Measurements from ENCODE around the gene IKZF1.
A peak's percentile ranks its signal among the peaks of the same experiment; 100 is the strongest.

IKZF1 gene

DNA sequence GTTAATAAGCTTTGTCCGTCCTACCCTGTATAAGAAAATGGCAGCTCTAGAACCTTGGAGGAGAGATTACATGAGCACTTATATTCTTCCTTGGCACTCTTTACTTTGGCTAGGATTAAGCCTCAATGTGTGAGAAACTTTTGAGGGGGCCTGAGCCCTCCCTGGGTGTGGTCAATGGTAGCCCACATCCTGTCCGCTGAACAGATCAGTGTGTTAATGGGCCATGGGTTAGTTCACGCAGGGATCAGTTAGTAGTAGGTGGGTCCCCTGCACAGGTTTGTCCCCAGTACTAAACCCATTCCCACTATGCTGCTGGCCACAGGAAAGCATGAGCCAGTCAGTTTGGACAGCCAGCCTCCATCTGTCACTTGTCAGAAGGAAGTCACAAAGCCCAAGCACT lies 20.2 kb upstream of the IKZF1 start:
- no peak for DNase-seq

DNA sequence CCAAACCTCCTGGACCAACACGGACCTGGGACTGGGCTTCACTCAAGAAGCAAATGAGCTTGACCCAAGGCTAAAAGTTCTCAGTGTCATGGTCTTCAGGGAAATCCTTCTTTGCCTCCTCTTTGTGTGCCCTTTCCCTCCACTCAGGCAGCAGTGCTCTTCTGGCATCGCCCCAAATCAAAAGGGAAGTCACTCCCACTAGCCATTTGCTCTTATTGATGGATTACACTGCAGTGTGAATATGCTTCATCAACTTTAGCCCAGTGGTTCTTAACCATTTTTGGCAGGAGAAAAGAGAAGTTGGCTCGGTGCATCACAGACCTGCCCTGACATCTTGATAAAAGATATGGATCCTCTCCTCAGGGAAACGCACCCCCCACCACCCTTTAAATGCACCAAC lies 19.2 kb upstream of the IKZF1 start:
- no peak for DNase-seq

DNA sequence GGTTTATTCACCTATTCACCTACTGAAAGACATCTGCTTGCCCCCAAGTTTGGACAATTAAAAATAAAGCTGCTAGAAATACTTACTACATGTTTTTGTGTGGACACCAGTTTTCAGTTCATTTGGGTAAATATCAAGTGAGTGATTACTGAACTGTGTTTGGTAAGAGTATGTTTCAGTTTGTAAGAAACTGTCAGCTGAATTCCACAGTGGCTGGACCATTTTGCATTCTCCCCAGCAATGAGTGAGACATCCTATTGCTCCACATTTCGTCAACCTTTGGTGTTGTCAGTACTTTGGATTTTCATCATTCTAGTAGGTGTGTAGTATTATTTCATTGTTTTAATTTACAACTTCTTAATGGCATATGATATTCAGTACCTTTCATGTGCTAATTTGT lies 17.4 kb upstream of the IKZF1 start:
- no peak for DNase-seq

DNA sequence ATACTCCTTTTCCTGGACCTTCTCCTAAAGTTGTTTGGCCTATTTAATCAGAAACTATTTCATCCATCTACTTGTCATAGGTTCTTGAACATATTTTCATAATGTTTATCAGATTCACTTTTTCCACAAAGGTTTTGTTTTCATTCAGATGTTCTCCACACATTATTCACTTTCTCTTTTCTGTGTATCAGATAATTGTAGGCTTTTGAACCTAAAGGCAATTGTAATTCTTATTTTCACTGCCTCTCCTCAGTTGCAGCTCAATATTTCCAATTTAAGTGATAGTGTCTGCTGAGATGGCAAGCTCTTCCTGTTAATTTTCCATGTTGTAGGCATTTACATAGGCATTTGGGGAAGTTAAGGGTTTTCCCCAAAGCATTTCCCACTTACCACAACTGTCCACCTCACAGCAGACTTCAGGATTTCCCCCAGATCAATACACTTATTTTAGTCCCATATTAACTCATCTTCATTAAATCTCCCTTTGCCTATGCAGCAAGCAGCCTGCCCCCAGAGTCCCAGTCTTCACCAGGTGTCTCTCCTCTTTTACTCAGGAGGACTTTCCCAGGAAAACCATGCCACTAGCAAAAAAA lies 12.3 kb upstream of the IKZF1 start:
- DNase-seq = no peak

DNA sequence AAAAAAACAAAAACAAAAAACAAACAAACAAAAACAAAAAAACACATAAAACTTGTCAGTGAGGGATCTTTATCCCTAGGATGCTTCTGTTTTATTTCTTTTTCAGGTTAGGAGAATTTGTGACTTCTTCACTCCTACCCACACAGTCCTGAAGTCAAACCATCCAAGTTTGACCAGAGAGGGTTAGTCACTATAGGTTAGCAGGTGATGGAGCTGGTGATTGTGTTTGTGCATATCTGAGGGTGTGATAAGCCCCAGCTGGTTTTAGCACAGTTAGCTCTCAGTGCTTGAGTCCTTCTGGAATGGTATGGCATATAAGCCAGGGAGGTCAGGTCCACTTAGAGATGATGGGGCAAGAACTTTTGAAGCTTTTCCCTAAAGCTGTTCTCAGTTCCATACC lies 11.8 kb upstream of the IKZF1 start:
- no peak for DNase-seq

DNA sequence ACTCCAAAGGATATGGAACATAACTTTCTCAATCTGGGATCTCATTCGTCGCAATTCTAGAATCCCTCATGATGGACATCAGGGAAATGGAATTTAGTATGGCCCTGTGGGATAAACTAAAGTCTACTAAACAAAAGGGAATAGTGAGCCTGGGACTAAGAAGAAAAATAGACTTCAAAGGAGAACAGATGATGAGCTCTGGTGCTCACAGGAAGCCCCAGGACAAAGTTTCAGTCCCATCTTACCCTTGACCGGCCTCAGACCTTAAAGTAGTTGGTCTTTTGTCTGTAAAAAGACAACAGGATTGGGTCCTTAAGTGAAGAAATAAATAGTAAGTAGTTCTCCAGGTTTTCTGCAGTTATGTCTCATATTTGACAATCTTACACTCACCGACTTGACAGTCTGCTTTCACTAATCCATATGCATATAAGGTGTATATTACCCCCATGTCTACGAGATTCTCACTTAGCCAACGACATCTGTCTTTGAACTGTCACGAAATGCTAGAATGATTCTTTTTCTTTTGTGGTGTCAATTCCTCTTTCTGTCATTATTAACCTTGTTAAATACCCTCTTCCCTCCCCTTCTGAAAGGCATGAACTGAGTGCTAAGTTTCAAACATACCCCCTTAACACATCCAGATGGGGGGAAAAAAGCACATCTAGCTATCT lies 10.9 kb upstream of the IKZF1 start:
- DNase-seq = no peak

DNA sequence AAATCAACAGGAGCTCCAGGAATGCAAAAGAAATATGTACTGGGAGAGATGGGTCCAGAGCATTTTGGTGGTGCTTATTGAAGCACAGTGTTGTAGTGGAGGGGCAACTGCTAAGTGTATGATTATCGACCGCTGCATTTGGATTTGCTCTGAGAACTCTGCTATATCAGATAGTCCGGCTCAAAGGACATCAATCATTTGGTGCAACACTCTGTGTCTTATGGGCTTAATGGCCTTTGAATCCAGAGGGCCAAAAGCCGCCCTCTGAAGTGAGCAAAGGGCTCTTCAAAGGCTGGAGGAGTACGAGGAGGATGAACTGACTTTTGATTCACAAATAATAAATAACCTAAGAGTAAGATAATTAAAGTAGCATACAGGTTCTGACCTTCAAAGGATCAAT lies 9.4 kb upstream of the IKZF1 start:
- no peak for DNase-seq

DNA sequence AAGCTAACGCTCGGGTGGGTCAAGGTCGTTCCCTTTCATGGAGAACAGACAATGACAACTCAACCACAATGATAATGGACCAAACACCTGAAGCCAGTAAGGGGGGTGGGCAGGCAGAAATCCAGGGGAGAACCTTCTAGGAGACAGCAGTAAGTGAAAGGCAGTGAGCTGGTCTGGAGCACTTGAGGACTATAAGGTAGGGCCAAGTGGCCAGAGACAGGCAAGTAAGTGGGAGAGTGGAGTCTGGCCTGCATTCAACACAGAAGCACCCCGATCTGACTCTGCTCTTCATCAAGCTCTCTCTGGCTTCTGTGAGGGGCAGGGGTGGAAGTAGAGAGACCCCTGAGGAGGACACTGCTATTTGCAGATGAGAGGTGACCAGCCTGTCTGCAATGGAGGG lies 7.7 kb upstream of the IKZF1 start:
- DNase-seq = no peak

DNA sequence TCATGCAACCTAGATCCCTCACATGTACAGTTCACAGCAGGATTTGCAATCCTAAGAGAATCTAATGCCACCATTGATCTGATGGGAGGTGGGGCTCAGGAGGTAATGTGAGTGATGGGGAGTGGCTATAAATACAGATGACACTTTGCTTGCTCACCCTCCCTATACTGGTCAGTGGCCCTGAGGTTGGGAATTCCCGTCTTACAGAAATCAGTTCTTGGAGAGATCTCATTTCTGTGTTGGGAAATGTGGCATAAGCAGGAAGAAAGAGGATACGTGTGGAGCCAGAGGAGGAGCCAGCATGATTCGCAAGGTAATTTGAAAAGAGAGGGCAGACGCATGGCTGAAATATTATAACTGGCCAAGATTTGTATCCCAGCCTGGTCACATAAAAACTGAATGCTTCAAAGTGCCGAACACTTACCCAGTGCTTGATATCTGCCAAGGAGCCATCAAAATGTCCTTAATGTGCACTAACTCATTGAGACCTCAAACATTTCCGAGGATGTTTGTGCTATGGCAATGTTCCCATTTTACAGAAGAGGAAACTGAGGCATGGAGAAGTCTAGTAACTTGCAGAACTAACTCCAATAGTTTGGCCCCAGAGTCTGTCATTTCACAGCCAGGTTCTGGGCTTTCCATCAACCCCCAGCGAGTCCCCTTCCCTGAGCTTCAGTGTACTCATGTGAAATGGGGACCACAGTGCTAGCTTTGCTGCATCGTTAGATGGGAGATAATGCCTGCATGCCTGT lies 5.5 kb upstream of the IKZF1 start:
- no peak for DNase-seq

DNA sequence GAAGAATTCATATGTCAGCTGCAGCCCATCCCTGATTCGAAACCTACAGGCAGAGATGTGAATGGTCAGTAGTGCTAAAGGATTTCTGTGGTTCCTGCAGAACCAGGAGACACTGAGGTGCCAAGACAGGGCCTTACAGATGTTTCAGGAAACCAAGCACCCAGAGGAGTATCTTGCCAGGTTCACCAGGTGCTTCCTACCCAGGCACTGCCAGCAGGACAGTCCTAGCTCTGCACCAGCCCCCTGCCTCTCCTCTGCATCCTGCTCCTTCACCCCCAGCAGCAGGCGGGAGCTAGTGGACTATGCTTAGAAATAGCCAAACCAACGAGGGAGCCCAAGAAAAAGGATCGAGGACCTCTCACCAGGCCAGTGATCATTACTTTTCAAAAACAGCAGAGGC lies 4.2 kb upstream of the IKZF1 start:
- DNase-seq = no peak

DNA sequence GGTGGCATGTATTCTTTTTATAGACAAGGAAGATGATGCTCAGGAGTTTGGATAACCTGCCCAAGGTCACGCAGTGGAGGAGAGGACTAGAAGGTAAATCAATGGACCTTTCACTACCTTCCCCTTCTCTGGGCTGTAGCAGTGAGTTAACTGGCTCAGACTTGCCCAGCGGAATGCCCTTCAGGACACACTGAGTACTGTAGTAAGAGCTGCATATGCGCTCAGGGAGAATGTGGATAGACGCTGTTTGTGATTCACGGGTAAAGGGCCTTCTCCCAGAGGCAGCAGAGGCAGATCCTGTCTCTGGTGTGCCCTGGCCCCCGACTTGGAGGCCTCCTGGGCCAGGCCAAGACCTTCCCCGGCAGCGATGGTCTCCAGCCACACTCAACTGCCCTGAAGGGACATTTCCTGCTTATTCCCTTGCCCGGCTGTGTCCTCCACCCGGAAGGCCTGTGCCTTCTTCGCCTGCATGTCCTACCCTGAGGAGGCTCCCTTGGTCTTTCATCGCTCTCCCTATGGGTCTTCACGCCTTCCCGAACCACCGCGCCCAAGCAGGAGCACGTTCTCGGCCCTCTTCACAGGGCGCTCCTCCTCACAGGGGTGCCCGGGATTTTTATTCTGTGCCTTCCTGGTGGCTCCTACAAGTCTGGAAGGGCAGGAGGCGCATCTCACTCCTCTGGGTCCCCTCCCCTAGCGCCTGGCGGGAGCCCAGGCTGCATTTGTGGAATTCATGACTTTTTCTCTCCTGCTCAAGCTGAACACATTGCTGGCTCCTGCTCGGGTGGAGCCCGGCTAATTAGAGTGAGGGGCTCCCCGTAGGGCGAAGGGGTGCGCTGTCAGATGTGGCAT lies 1.8 kb upstream of the IKZF1 start:
- no peak for DNase-seq

DNA sequence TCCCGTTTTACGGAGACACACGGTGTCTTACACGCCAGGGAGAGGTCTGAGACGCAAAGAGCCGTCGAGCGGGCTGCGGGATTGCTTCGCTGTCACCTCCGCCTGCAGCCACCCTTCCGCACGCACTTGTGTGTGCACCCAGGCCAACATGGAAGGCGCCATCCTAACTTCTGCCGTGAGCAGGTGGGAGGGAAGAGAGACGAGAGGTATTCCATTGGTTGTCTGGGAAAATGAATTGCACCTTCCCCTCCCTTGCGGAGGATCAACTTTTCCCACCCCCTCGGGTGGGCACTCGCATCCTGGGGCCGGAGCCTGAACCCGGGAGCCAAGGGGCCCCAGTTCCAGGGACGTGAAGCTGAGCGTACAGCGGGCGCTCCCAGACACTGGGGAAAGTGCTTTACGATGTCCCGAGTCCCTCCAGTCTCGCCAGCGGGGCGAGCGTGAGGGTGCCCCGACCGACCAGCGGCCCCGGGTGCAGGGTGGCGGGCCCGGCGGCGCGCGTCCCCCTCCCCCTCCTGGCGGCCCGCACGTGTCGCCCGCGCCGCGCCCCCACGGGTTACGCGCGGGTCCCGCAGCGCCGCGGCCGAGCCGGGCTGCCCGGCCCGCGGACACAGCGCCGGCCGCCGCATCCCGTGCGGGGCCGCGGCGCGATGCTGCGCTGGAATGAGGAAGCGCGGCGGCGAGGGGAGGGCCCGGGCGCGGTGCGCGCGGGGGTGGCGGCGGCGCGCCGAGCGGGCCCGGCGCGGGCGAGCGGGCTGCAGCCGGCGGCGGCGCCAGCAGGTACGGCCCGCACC lies 984 bp upstream of the IKZF1 start:
- DNase-seq = peak in 1 of 2 donors; percentile 49

DNA sequence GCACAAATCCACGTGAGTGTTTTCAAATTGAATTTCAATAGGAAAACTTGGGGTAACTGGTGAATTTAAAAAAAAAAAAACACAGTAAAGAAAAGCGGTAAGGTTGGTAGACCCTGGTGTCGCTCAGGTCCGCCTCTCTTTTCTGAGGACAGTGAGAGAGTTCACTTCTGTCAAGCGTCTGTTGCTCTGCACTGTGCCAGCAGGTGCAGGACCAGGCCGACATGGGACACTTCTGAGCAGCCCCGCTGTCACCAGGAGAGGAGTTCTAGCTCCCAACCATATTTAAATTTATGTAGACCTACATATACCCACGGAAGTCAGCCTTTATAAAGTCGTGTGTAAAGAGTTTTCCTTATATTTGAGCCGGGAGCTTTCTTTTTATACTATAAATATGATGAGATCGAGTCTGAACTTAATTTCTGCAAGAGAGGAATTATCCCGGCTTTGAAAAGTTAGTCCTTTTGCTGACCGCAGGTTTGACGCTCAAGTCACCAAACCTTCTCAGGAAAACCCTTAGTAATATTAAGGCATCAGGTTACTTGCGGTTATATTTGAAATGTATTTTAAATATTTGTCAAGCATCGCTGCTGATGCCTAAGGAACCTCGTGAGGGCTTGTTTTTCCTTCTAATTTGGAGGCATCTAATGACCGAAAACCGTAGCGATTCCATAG lies 531 bp downstream of the IKZF1 start:
- peak; percentile 63 to 70 for DNase-seq

DNA sequence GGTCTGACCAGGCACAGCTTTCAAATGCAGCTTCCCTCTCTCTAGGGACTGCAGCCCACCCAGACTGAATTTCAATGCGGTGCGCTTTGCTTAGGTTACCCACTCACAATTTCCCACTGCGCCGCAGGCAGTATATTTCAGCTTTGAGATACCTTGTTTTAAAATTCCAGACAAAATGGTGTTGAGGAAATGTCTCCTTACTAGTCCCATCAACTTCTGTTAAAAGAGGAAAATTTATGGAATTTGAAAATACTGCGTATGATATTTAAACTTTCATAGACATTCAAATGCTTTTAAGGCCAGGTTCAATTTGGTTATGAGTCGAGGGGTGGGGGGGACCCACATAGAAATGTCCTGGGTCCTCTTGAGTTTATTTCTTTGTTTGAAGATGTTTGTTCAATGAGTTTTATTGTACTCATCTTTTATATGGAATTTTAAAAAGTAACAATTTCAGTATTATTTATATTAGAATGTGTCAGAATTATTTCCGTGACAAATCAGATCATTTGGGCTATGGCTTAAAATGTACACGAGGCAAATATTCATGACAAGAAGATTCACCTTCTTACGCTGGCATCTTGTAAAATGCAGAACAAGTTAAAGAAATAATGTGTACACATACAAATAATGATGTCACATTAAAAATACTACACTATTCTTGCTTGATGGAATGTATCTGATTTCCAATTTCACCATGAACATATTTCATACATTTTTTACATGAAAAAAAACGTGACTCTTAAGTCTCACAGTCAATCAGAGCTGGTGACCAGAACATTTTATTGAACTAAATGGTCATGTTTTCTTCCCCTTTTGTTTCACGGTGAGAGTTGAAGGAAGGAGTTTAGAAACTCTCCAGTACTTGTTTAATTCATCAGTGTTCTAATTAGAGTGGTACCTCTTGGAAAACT lies 1.3 kb downstream of the IKZF1 start:
- no peak for DNase-seq

DNA sequence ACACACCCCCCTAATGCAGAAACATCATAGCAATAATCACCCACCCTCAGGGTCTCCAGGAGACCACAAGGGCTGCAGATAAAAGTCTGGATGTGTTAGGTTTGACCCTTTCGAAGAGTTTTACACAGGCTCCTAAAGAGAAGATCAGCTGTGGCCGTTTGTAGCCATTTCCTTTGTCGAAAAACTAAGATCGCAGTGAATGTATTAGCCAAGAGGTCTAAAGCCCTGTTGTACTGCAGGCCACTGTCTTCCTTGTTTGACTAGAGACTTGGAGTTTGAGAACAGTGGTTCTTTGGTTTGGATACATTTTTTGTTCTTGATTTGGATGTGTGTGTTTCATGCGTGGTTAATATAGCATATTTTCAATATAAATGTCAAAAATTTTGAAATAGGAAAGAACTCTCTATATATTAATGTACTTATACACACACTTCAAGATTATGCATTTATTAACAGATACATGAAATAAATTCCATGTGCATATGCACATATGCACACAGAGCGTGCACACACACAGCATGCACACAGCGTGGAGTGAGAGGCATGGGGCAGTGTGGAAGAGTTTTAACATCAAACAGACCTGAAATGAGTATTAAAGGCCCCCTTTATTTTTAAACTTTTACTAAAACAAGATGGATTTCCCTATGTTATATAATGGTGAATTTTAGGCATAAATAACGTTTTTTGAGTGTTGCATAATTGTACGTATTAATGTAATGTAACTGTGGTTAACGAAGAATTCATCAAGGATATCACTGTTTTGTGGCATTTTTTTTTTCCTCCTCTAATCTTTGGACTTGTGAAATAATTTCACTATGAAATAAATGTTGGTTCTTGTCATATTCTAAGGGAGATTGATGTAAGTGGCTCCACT lies 2.2 kb downstream of the IKZF1 start:
- DNase-seq = no peak

DNA sequence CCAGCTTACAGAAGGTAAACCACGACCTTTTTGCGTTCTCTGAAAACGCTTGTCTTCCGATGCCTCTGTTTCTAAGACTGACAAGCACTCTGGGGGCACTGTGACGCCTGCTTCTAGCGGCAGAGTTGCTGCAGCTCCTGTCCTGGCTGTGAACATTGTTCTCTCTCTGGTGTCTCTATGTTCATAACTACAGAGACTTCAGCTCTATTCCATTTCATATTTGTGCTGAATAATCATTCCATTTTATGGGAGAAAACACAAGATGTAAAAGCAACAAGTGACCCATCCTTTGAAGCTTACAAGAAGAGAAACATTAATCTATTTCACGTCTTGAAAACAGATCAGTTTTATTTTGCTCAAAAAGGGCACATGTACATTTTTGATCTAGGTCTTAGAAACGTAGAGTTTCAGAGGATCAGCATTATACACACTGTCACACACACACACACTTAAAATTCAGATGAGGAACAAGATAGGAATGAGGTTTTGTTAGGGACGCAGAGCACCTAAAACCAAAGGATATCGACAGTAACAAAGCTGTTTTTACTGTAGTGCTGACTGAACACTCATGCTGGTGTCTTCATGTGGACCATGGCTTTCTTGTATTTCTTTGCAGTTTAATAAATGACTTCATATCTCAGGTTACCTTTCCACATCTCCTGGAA lies 3.0 kb downstream of the IKZF1 start:
- DNase-seq = peak; percentile 62 to 70

DNA sequence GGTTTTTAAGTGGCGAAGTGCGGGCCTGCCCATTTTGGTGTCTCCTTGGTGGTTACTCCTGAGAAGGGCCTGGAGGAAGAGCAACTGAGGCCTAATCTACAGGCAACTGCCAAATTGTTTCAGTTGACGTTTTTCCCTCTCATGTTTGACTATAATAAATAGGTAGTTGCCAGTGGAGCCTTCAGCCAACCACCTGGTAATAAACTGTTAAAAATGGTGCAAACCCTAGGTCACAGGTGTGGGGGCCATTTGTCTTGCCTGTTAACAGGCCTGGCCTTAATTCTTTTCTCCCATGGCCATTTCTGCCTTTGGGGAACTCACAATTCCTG lies 3.7 kb downstream of the IKZF1 start:
- no peak for DNase-seq

DNA sequence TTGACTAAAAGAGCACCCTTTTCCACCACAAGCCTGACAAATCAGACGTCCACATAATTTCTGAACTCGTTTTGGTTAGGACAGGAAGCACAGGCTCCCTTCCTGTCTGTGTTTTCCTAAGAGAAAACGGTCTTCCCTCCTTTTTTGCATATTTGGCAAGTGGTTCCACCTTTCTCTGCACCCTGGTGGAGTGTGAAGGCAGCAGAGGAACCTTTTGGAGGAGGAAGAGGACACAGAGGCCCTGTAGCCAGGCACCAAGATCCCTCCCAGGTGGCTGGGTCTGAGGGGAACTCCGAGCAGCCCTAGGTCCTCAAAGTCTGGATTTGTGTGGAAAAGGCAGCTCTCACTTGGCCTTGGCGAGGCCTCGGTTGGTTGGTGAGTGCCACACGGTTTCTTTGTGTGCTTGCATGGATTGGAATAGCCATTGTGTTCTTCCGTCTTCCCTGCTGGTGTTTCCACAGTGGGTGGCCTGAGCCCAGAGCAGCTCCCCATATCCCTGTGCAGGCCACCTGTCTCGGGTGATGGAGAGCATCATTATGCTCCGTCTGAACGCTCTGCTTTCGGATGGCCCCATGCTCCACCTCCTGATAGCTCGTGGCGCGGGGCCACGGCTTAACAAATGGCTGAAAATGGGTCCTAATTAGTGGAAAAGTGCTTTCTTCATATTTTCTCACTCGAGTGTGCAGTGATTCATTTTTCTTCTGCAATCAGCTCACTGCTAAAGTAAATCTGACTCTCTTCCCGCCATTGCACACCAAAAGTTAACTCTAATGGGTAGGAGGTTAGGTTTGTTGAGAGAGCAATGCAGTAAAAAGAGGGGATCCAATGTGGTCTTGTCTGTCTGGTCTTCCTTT lies 4.2 kb downstream of the IKZF1 start:
- DNase-seq = peak; percentile 53 to 54
